Erythroblast (primary cell): ENCODE results near the gene NOL4L.

Experiments used
- GATA1 ChIP-seq: IDR thresholded peaks from 2 replicates; pipeline ENCODE4 v1.6.1; 2011; ENCODE audit warnings: low read depth, mild to moderate bottlenecking, control low read depth, low read length, moderate library complexity
- POLR2A ChIP-seq: IDR thresholded peaks from 2 replicates; pipeline ENCODE4 v1.6.1; 2011; ENCODE audit warnings: mild to moderate bottlenecking, low read length

DNA sequence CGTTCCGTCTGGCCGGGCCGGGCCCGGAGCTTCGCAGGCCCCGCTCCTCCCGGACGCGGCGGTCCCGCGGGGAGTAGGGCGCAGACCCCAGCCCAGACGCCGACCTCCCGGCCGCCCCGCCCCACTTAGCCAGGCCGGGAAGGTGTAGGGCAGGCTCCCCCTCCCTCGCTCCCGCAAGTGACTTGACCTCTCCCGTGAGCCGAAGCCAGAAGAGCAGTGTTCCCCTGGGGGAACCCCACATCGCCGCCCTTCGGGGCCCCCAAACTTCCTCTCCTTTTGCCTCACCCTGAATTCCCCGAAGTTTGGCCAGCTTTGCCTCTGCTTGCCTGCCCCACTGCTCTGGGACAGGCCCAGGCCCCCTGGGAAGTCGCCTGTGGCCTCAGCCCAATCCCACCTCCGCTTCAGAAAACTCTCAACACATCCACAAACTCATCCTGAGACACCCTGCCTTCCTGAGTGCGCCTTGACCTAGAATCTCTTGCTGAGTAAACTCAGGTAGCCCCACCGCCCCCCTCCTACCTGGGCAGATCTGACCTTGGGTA, 524 bp upstream of the NOL4L start:
- TF ChIP-seq POLR2A: no peak
- no peak for TF ChIP-seq GATA1
